ENCODE measurements around the gene CTNNAL1. TPM values are rescaled to one million over a fixed set of nuclear protein-coding genes. Genes with fewer than 3 reads are reported as not detected.

The CTNNAL1 gene
- total and polyA plus RNA-seq, 10 donors: 14.6 to 43.2 (median 36.3) TPM

DNA sequence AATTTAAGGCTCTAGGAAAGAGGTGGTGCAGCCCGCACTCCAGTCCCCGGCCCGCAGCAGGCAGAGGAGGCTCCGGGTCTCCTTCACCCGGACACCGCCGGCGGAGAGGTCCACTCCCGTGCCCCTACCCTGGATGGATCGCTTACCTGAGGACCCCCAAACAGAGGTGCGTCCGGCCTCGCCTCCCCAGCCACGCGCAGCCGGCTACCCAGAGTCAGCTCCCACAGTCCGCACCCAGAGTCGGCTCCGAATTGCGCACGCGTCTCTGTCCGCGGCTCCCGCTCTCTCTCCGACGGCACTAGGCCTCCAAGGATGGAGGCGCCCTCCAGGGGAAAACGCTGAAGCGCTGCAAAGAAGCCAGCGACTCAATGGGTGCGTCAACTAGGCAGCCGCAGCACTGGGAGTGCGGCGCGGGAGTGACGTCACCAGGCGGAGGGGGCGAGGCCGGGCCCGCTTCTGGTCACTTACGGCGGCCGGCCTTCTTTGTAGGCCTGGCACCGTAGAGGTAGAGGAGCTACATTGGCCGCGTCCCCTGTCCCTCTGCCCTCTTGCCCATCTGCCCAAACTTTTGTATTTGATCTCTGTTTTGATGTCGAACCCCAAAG is 79.5 kb downstream of the CTNNAL1 start, which contains the start of gene ELP1:
TSS of gene ELP1 (minus strand) at position 407 of the 605 bp plus-strand sequence. CDS start 2,978 bp downstream, outside the sequence.
- WGBS, 5 donors: 0 to 1% (median 0%) methylated on average over 29 to 48 of the region's 48 CpGs
- H3K9me3 ChIP-seq: no peaks in the 10 kb centered on the region
- peak within 1 kb of the TSS; percentile 63 to 99 (median 86) for H3K4me3 ChIP-seq
- intact Hi-C loops (cut with DNase I; ENCODE audit: low total_unique reads): loop anchor here (10.0 kb wide), 1 partner anchor 81 kb away; the partner anchor contains the start of gene CTNNAL1
- H3K27ac ChIP-seq: peak within 1 kb of the TSS; percentile 79 to 93 (median 92)
- peaks cover 0 to 46% (median 12%) of the 10 kb centered on the region in 6 donors for H3K36me3 ChIP-seq
- H3K27me3 ChIP-seq (replicated peaks in 1 of 7): no peaks in the 10 kb centered on the region
- TF ChIP-seq POLR2A (IDR thresholded peaks at IDR 0.05) (no peak), POLR2AphosphoS5 (IDR thresholded peaks at IDR 0.05) (peak; percentile 89 to 93 (median 91))
- TF ChIP-seq, protein P1, sequence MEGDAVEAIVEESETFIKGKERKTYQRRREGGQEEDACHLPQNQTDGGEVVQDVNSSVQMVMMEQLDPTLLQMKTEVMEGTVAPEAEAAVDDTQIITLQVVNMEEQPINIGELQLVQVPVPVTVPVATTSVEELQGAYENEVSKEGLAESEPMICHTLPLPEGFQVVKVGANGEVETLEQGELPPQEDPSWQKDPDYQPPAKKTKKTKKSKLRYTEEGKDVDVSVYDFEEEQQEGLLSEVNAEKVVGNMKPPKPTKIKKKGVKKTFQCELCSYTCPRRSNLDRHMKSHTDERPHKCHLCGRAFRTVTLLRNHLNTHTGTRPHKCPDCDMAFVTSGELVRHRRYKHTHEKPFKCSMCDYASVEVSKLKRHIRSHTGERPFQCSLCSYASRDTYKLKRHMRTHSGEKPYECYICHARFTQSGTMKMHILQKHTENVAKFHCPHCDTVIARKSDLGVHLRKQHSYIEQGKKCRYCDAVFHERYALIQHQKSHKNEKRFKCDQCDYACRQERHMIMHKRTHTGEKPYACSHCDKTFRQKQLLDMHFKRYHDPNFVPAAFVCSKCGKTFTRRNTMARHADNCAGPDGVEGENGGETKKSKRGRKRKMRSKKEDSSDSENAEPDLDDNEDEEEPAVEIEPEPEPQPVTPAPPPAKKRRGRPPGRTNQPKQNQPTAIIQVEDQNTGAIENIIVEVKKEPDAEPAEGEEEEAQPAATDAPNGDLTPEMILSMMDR (IDR thresholded peaks at IDR 0.05 in 8 of 11, conservative IDR thresholded peaks at IDR 0.05 in 3 of 11): peak in 7 of 11 experiments; percentile 15 to 37 (median 26)
- peak; percentile 98 for DNase-seq
- peaks cover 8 to 46% (median 34%) of the 10 kb centered on the region in 6 donors for H3K4me1 ChIP-seq

DNA sequence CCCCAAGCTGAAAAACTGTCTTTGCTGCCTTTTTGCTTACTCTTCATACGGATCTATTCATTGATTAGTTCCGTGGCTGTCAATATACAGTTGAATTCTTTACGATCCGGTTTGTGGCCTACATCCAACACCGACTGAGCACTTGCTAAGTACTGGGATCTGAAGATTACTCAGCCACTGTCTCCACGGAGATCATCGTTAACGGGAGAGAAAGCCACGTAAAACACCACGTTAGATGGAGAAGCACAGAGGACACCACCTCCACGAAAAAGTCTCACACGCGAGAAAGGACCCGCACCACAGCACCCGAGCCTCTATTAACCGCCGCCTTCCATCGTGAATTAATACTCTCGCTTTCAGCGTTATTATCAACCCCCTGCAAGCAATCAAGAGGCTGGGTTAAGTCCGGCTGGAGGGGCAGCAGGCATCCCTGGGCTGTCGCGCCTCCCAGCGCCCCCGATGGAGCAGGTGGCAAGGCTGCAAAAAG is 80.0 kb downstream of the CTNNAL1 start:
- H3K36me3 ChIP-seq: peaks cover 0 to 48% (median 14%) of the 10 kb centered on the region in 6 donors
- intact Hi-C loops (cut with DNase I; ENCODE audit: low total_unique reads): loop anchor here (10.0 kb wide), 1 partner anchor 82 kb away; the partner anchor contains the start of gene CTNNAL1

DNA sequence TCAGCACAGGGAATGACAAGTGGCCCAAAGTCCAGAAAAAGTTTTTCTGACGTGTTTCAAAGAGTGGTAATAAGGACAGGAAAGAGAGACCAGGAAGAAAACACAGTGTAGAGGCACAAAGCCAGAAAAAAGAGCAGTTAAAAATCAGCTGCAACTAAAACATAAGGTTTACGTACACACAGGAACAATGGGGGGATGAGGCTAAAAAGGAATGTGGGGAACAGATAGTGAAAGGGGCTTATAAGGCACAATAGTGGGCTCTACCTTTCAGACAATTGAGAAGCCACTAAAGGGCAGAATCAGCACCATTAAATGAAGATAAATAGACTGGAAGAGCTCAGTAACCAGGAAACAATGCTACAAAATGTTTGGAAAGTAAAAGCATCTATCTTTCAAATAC is 84.9 kb downstream of the CTNNAL1 start:
- Histone ChIP-seq H3K4me3 (no peak overlapping the region), H3K27ac (no peak overlapping the region), H3K9me3 (no peaks in the 10 kb centered on the region), H3K4me1 (peaks cover 8 to 26% (median 20%) of the 10 kb centered on the region in 6 donors), H3K36me3 (peaks cover 3 to 77% (median 59%) of the 10 kb centered on the region in 6 donors), H3K27me3 (replicated peaks in 1 of 7) (no peaks in the 10 kb centered on the region)
- no peak for DNase-seq
- 69 to 94% (median 91%) methylated on average over 2 of the region's 2 CpGs for WGBS, 5 donors
- intact Hi-C loops (cut with DNase I; ENCODE audit: low total_unique reads): no loop called here
- no peak for TF ChIP-seq POLR2A (IDR thresholded peaks at IDR 0.05)
- TF ChIP-seq, protein P1 (IDR thresholded peaks at IDR 0.05 in 8 of 11, conservative IDR thresholded peaks at IDR 0.05 in 3 of 11): no peak
- no peak for TF ChIP-seq POLR2AphosphoS5 (IDR thresholded peaks at IDR 0.05)

More for the DNA sequence above, 80.0 kb downstream of the CTNNAL1 start:
- TF ChIP-seq POLR2A (IDR thresholded peaks at IDR 0.05): no peak
- TF ChIP-seq, protein P1 (IDR thresholded peaks at IDR 0.05 in 8 of 11, conservative IDR thresholded peaks at IDR 0.05 in 3 of 11): no peak
- TF ChIP-seq POLR2AphosphoS5 (IDR thresholded peaks at IDR 0.05): no peak
- peak overlapping the region; percentile 63 to 99 (median 86) for H3K4me3 ChIP-seq
- peak overlapping the region; percentile 79 to 93 (median 92) for H3K27ac ChIP-seq
- 1 to 3% (median 1%) methylated on average over 21 to 25 of the region's 25 CpGs for WGBS, 5 donors
- no peak for DNase-seq
- no peaks in the 10 kb centered on the region for H3K27me3 ChIP-seq (replicated peaks in 1 of 7)
- H3K4me1 ChIP-seq: peaks cover 8 to 46% (median 34%) of the 10 kb centered on the region in 6 donors
- H3K9me3 ChIP-seq: no peaks in the 10 kb centered on the region

DNA sequence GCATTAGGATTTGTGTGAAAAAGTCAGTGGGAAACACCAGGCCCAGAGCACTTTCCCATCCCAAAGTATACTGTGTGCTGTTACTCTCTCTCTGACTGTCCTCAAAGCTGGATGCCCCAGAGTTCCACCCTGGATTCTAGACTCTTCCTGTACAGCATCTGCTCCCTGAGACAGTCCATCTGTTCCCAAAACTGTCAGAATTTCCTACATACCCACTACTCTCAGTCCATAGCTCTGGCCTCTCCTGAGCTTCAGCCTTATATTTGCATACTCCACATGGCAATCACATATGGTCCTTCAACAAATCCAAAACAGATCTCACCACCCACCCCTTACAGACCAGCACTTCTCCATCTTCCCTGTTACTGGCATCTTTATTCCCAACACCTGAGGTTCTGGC is 88.8 kb downstream of the CTNNAL1 start:
- DNase-seq: no peak
- intact Hi-C loops (cut with DNase I; ENCODE audit: low total_unique reads): no loop called here
- Histone ChIP-seq H3K4me3 (no peak overlapping the region), H3K36me3 (peaks cover 3 to 100% (median 79%) of the 10 kb centered on the region in 6 donors), H3K27me3 (replicated peaks in 1 of 7) (no peaks in the 10 kb centered on the region), H3K4me1 (no peaks in the 10 kb centered on the region), H3K9me3 (no peaks in the 10 kb centered on the region), H3K27ac (no peak overlapping the region)
- TF ChIP-seq, protein P1 (IDR thresholded peaks at IDR 0.05 in 8 of 11, conservative IDR thresholded peaks at IDR 0.05 in 3 of 11): no peak
- TF ChIP-seq POLR2A (IDR thresholded peaks at IDR 0.05) (no peak), POLR2AphosphoS5 (IDR thresholded peaks at IDR 0.05) (no peak)

Measured in spleen (tissue), 11 donors.